Retinal pigment epithelial cell (primary cell): ENCODE data around the gene DNMT1.

Source experiments
- DNase-seq: peaks from one replicate; pipeline ENCODE4 v3.0.0-alpha.2; 2010; ENCODE audit warnings: low read depth
- H3K4me3 ChIP-seq: 2 replicates; pipeline ENCODE4 v1.5.1; 2011; ENCODE audit warnings: mild to moderate bottlenecking, low read length, control low read depth, moderate library complexity
- CTCF ChIP-seq: conservative IDR thresholded peaks from 2 replicates; pipeline ENCODE4 v1.5.1; 2011; ENCODE audit warnings: low read depth, low read length, control low read depth, inconsistent platforms

The DNMT1 gene

GRCh38 chr19:10226376-10227025 is 31.7 kb upstream of the DNMT1 start:
- TF ChIP-seq CTCF = no peak
- no peak overlapping the region for H3K4me3 ChIP-seq
- DNase-seq = no peak

- no peak for TF ChIP-seq CTCF
- H3K4me3 ChIP-seq = no peak overlapping the region
- no peak for DNase-seq
These were observed 31.2 kb upstream of the DNMT1 start for GRCh38 chr19:10226021-10226375.

GRCh38 chr19:10224337-10224736 is 29.6 kb upstream of the DNMT1 start:
- H3K4me3 ChIP-seq = no peak overlapping the region
- no peak for TF ChIP-seq CTCF
- no peak for DNase-seq

GRCh38 chr19:10223488-10224213 is 28.9 kb upstream of the DNMT1 start:
- no peak overlapping the region for H3K4me3 ChIP-seq
- DNase-seq = no peak
- no peak for TF ChIP-seq CTCF

- no peak for DNase-seq
- no peak for TF ChIP-seq CTCF
- no peak overlapping the region for H3K4me3 ChIP-seq
These were observed 27.6 kb upstream of the DNMT1 start for GRCh38 chr19:10222201-10222890.

- no peak overlapping the region for H3K4me3 ChIP-seq
- no peak for TF ChIP-seq CTCF
- DNase-seq = no peak
These were observed 25.9 kb upstream of the DNMT1 start for GRCh38 chr19:10220695-10221094.

GRCh38 chr19:10219678-10220077 is 24.9 kb upstream of the DNMT1 start:
- peak; percentile 52 for TF ChIP-seq CTCF
- H3K4me3 ChIP-seq = no peak overlapping the region
- no peak for DNase-seq
